LNCAP (cell line): ENCODE measurements around the gene GPR78.

ENCODE experiments used
- TF ChIP-seq, protein P1 (sequence below): fragments of 450-650 bp; IDR thresholded peaks from 2 replicates; pipeline ENCODE4 v1.5.1; 2017; ENCODE audit warnings: mild to moderate bottlenecking

GPR78 gene

GRCh38 chr4:8608714-8609391, 28.7 kb downstream of the GPR78 start:
- TF ChIP-seq, protein P1, sequence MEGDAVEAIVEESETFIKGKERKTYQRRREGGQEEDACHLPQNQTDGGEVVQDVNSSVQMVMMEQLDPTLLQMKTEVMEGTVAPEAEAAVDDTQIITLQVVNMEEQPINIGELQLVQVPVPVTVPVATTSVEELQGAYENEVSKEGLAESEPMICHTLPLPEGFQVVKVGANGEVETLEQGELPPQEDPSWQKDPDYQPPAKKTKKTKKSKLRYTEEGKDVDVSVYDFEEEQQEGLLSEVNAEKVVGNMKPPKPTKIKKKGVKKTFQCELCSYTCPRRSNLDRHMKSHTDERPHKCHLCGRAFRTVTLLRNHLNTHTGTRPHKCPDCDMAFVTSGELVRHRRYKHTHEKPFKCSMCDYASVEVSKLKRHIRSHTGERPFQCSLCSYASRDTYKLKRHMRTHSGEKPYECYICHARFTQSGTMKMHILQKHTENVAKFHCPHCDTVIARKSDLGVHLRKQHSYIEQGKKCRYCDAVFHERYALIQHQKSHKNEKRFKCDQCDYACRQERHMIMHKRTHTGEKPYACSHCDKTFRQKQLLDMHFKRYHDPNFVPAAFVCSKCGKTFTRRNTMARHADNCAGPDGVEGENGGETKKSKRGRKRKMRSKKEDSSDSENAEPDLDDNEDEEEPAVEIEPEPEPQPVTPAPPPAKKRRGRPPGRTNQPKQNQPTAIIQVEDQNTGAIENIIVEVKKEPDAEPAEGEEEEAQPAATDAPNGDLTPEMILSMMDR: no peak

DNA sequence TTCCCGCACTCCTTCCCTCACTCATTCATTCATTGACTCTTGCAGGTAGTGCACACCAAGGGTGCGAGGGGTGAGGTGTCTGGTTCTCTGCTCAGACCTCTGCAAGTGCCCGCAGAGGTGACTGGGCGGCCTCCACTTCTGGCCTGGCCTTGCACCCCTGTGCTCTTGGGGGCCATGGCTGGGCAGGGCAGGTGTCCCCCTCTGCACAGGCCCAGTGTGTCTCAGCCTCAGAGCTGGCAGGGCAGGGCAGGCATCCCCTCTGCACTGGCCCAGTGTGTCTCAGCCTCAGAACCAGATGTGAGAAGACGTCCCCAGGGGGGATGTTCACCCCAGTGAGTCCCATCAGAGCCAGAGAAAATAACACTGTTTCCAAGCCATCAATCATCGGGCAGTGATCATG, 29.2 kb downstream of the GPR78 start:
- TF ChIP-seq, protein P1: no peak

DNA sequence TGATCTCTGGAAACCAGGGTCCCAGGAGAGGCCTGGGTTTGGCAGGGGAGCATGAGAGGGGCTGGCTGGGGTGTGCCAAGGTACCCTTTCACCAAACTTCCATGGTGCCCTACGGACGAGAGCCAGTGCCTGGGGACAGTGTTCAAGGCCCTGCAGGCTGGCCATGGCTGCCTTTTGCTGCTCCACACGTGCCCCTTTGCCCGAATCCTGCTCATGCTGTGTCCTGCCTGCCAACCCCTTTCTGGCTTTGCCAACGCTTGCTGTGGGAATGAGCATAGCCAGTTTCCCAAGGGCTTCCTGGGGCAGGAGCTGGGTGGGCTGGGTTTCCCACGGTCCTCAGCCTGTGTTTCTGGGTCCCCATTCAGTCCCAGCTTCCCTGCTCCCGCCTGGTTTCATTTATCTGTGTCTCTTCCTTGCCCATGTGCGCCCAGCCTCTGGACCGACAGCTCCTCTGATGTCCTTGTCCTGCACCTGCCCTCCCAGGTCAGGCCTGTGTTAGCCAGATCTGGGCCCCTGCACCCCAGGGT, 29.7 kb downstream of the GPR78 start:
- TF ChIP-seq, protein P1: no peak

- TF ChIP-seq, protein P1: no peak
These were observed 30.8 kb downstream of the GPR78 start for GRCh38 chr4:8610858-8611616.

DNA sequence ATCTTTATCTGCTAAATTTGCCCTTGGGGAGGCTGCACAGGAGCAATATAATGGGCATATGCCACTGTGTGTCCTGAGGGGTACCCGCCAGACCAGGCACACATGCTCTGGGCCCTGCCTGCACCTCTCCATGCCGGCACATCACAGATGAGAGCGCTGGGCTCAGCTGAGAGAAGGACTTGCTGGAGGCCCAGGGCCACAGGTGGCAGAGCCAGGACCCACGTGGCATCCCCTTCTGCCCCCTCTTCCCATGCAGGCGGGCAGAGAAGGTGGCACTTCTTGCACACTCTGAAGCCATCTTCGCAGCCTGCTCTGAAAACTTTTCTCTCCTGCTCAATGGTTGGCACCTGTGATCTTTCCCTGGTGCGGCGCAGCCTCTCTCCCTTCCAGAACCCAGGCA, 32.5 kb downstream of the GPR78 start:
- TF ChIP-seq, protein P1: no peak

- TF ChIP-seq, protein P1: no peak
These were observed 33.5 kb downstream of the GPR78 start for GRCh38 chr4:8613421-8614364.
